ENCODE data around the gene C16orf86. TPM values are rescaled to one million over a fixed set of nuclear protein-coding genes. Genes with fewer than 3 reads are reported as not detected.

Gene C16orf86
- total RNA-seq, 1 experiment from 2014 or later, result 0.79 TPM

GRCh38 chr16:67652578-67653127 is 14.0 kb upstream of the C16orf86 start:
- ATAC-seq, result peak; percentile 86
- RAD21 ChIA-PET (ENCODE audit: low non-redundant PET in 1 of 2, low total read pairs in 2 of 2, uncharacterized antibody in 2 of 2, unreplicated experiment in 2 of 2), result no interaction called here
- no peaks in the 10 kb centered on the region for H3K27me3 ChIP-seq (ENCODE audit: insufficient read depth, low read length)
- intact Hi-C loops (cut with micrococcal nuclease), result no loop called here
- no peaks in the 10 kb centered on the region for H4K20me1 ChIP-seq (ENCODE audit: insufficient read depth)
- DNase-seq (ENCODE audit: low read depth, low spot score), result peak; percentile 26
- H3K9me2 ChIP-seq (ENCODE audit: insufficient read depth), result no peaks in the 10 kb centered on the region
- CTCF ChIA-PET, result interaction anchor here (1.9 kb wide), 1 partner anchor 131 kb away, joined by 4 read pairs; no protein-coding TSS in a partner anchor
- H3K9ac ChIP-seq (ENCODE audit: low read length), result peak overlapping the region; percentile 81
- POLR2A ChIA-PET, result no interaction called here
- H3K27ac ChIP-seq (ENCODE audit: low read depth, low read length), result peak overlapping the region; percentile 70; the same call in 1 of the 2 replicates
- peaks cover 0 to 4% of the 10 kb centered on the region in 2 experiments; a peak in 1 of 4 replicates for H3K4me1 ChIP-seq (ENCODE audit: control insufficient read depth in 1 of 2, insufficient read depth in 2 of 2, low read length in 2 of 2)
- peak overlapping the region; percentile 79 to 90 for H3K4me3 ChIP-seq (replicated peaks in 1 of 2; ENCODE audit: low read depth in 1 of 2, low read length in 2 of 2)
- peaks cover 2% of the 10 kb centered on the region; the same call in 1 of the 2 replicates for H3K79me2 ChIP-seq (ENCODE audit: insufficient read depth, low read length)
- no peak overlapping the region for H2AFZ ChIP-seq (ENCODE audit: low read depth, low read length, poor library complexity, severe bottlenecking)
- BruUV-seq (replicated peaks), result no TSS peak
- TF ChIP-seq POLR2A (IDR thresholded peaks at IDR 0.05; ENCODE audit: borderline replicate concordance, extremely low read depth, insufficient read depth, insufficient read length), result no peak
- TF ChIP-seq POLR2AphosphoS5 (IDR thresholded peaks at IDR 0.05; ENCODE audit: low read depth, low read length), result peak; percentile 57
- TF ChIP-seq REST (IDR thresholded peaks at IDR 0.05; ENCODE audit: low read depth), result peak; percentile 69
- H3K4me2 ChIP-seq (ENCODE audit: low read length), result peak overlapping the region; percentile 90
- H3K9me3 ChIP-seq (ENCODE audit: control insufficient read depth in 1 of 2, insufficient read depth in 1 of 2, low read depth in 1 of 2, low read length in 2 of 2), result no peaks in the 10 kb centered on the region
- peaks cover 0 to 5% of the 10 kb centered on the region in 2 experiments; a peak in 1 of 4 replicates for H3K36me3 ChIP-seq (ENCODE audit: control insufficient read depth in 1 of 2, insufficient read depth in 2 of 2, low read length in 2 of 2)

Measured in HCT116 (cell line).